ENCODE measurements around the gene NPR2.

Gene NPR2

GRCh38 chr9:35834260-35835215 lies 43.1 kb downstream of the NPR2 start:
- peak; percentile 8 for DNase-seq

- no peak for DNase-seq
Measured at GRCh38 chr9:35835216-35835632, 43.8 kb downstream of the NPR2 start.

- DNase-seq: no peak
Measured at GRCh38 chr9:35835766-35836165, 44.4 kb downstream of the NPR2 start.

GRCh38 chr9:35836595-35836994 lies 45.2 kb downstream of the NPR2 start:
- no peak for DNase-seq

GRCh38 chr9:35839926-35840325 lies 48.5 kb downstream of the NPR2 start:
- DNase-seq: no peak

- DNase-seq: no peak
Measured at GRCh38 chr9:35840881-35841644, 49.7 kb downstream of the NPR2 start.

GRCh38 chr9:35841645-35841900 lies 50.2 kb downstream of the NPR2 start:
- DNase-seq: no peak

GRCh38 chr9:35842020-35842745 lies 50.8 kb downstream of the NPR2 start:
- DNase-seq: no peak

- no peak for DNase-seq
Measured at GRCh38 chr9:35842795-35843194, 51.4 kb downstream of the NPR2 start.

- DNase-seq: no peak
Measured at GRCh38 chr9:35844628-35845270, 53.4 kb downstream of the NPR2 start.

- DNase-seq: no peak
Measured at GRCh38 chr9:35845824-35846771, 54.7 kb downstream of the NPR2 start.

GRCh38 chr9:35847792-35848572 lies 56.6 kb downstream of the NPR2 start:
- no peak for DNase-seq

GRCh38 chr9:35852267-35852815 lies 61.0 kb downstream of the NPR2 start:
- DNase-seq: no peak

- DNase-seq: no peak
Measured at GRCh38 chr9:35852876-35853865, 61.8 kb downstream of the NPR2 start.

- no peak for DNase-seq
Measured at GRCh38 chr9:35854091-35854762, 62.8 kb downstream of the NPR2 start.

- no peak for DNase-seq
Measured at GRCh38 chr9:35856206-35856605, 64.8 kb downstream of the NPR2 start.

- no peak for DNase-seq
Measured at GRCh38 chr9:35856882-35857281, 65.5 kb downstream of the NPR2 start.

- DNase-seq: no peak
Measured at GRCh38 chr9:35858458-35858857, 67.1 kb downstream of the NPR2 start.
